Liver (tissue), 9 donors: ENCODE data around the gene ANKFY1. TPM values are rescaled to one million over a fixed set of nuclear protein-coding genes. Genes with fewer than 3 reads are reported as not detected.

Experiments
- DNase-seq: peaks from one replicate; pipeline ENCODE4 v3.0.0-alpha.2; 2017; ENCODE audit warnings: low spot score
- H3K27ac ChIP-seq, 2 donors: one replicate each; pipeline ENCODE4 v1.7.0; 2013; ENCODE audit warnings: inconsistent platforms in 2 of 2, low read length in 2 of 2, control low read depth in 1 of 2, low read depth in 1 of 2, mild to moderate bottlenecking in 1 of 2
- H3K27me3 ChIP-seq, 4 donors: one replicate each; pipeline versions ENCODE4 v1.6.1 to v1.7.0; 2013; ENCODE audit warnings: low read length in 3 of 4, inconsistent platforms in 1 of 4, mild to moderate bottlenecking in 1 of 4, moderate library complexity in 1 of 4; ENCODE audit not compliant: control insufficient read depth in 4 of 4, insufficient read depth in 4 of 4
- H3K36me3 ChIP-seq, 4 donors: one replicate each; pipeline versions ENCODE4 v1.6.1 to v1.7.0; 2013; ENCODE audit warnings: low read length in 3 of 4, mild to moderate bottlenecking in 3 of 4, low read depth in 1 of 4, moderate library complexity in 1 of 4; ENCODE audit not compliant: control insufficient read depth in 4 of 4, insufficient read depth in 3 of 4
- H3K4me1 ChIP-seq, 4 donors: one replicate each; pipeline versions ENCODE4 v1.6.1 to v1.7.0; 2013; ENCODE audit warnings: low read length in 3 of 4, mild to moderate bottlenecking in 3 of 4, moderate library complexity in 1 of 4; ENCODE audit not compliant: control insufficient read depth in 4 of 4, insufficient read depth in 4 of 4
- H3K4me3 ChIP-seq, 3 donors: one replicate each; pipeline versions ENCODE4 v1.6.1 to v1.7.0; 2013; ENCODE audit warnings: low read length in 3 of 3, control low read depth in 1 of 3, low read depth in 1 of 3, mild to moderate bottlenecking in 1 of 3
- H3K9ac ChIP-seq, 2 donors: one replicate each; pipeline ENCODE4 v1.7.0; 2013; ENCODE audit warnings: low read length in 2 of 2, mild to moderate bottlenecking in 2 of 2, moderate library complexity in 2 of 2, control low read depth in 1 of 2, low read depth in 1 of 2
- H3K9me3 ChIP-seq, 4 donors: one replicate each; pipeline versions ENCODE4 v1.6.1 to v1.7.0; 2013; ENCODE audit warnings: low read length in 3 of 4; ENCODE audit not compliant: control insufficient read depth in 4 of 4
- ATF3 ChIP-seq: IDR thresholded peaks from 2 replicates; pipeline ENCODE4 v1.6.1; 2016; ENCODE audit warnings: antibody characterized with exemption
- EGR1 ChIP-seq, 2 donors: IDR thresholded peaks; 2 replicates each; pipeline ENCODE4 v1.6.1; 2016 to 2018; ENCODE audit warnings: antibody characterized with exemption in 2 of 2, low read depth in 2 of 2
- FOXA1 ChIP-seq: IDR thresholded peaks from 2 replicates; pipeline ENCODE4 v1.6.1; 2016; ENCODE audit warnings: antibody characterized with exemption
- FOXA2 ChIP-seq: IDR thresholded peaks from 2 replicates; pipeline ENCODE4 v1.6.1; 2016; ENCODE audit warnings: antibody characterized with exemption
- GABPA ChIP-seq, 2 donors: IDR thresholded peaks in 1 of 2; conservative IDR thresholded peaks in 1 of 2; 2 replicates each; pipeline ENCODE4 v1.6.1; 2016; ENCODE audit warnings: antibody characterized with exemption in 2 of 2, mild to moderate bottlenecking in 1 of 2, moderate library complexity in 1 of 2
- HNF4G ChIP-seq: IDR thresholded peaks from 2 replicates; pipeline ENCODE4 v1.6.1; 2016; ENCODE audit warnings: antibody characterized with exemption
- JUND ChIP-seq, 2 donors: IDR thresholded peaks; 2 replicates each; pipeline ENCODE4 v1.6.1; 2016; ENCODE audit warnings: antibody characterized with exemption in 2 of 2
- MAX ChIP-seq: IDR thresholded peaks from 2 replicates; pipeline ENCODE4 v1.6.1; 2016; ENCODE audit warnings: antibody characterized with exemption
- RAD21 ChIP-seq, 2 donors: IDR thresholded peaks; 2 replicates each; pipeline ENCODE4 v1.6.1; 2016; ENCODE audit warnings: antibody characterized with exemption in 2 of 2, mild to moderate bottlenecking in 2 of 2
- REST ChIP-seq: IDR thresholded peaks from 2 replicates; pipeline ENCODE4 v1.6.1; 2016; ENCODE audit warnings: antibody characterized with exemption, mild to moderate bottlenecking
- RXRA ChIP-seq, 2 donors: IDR thresholded peaks; 2 replicates each; pipeline ENCODE4 v1.6.1; 2017 to 2018; ENCODE audit warnings: antibody characterized with exemption in 2 of 2, mild to moderate bottlenecking in 1 of 2
- TAF1 ChIP-seq: conservative IDR thresholded peaks from 2 replicates; pipeline ENCODE4 v1.6.1; 2016; ENCODE audit warnings: antibody characterized with exemption, mild to moderate bottlenecking
- WGBS: extraction: QIAGEN DNeasy Blood & Tissue Kit; methylation state at CpG from one replicate; pipeline ENCODE4 v1.1.7; 2013; 5-methylcytosine and 5-hydroxymethylcytosine counted together
- polyA plus RNA-seq, 2 donors: library from polyadenylated mRNA; stranded (reverse) in 1 of 2; unstranded in 1 of 2; fragments of 200-250 nt in 1 of 2; fragments of >200 nt in 1 of 2; fragmentation: Nextera tagmentation in 1 of 2; extraction: Ambion mirVana in 1 of 2; gene quantifications; one replicate each; pipeline versions ENCODE4 v1.2.1 to v1.2.3, GENCODE V29; 2013 to 2015
- total RNA-seq, 2 donors: library from RNA; depleted of rRNA; stranded (reverse); fragments of >200 nt; gene quantifications; one replicate each; pipeline ENCODE4 v1.2.3, GENCODE V29; 2014
- TF ChIP-seq, protein P1 (sequence below): fragments of 150-350 bp; IDR thresholded peaks from 2 replicates; pipeline ENCODE4 v1.5.1; 2017; ENCODE audit warnings: improper control_type of control experiment, low read depth, low read length; ENCODE audit not compliant: missing input control
- donor health status: healthy.
- donor health status: healthy.
- donor health status: healthy.
- donor health status: healthy.
- donor health status: healthy.

Gene ANKFY1
- total and polyA plus RNA-seq, 4 donors, result 6.8 to 38.6 (median 21.9) TPM

- TF ChIP-seq REST, result no peak
- TF ChIP-seq FOXA2, result no peak
- no peak for TF ChIP-seq MAX
- TF ChIP-seq TAF1, result no peak
These were observed 15.1 kb downstream of the ANKFY1 start (continued) for GRCh38 chr17:4248504-4249277.

DNA sequence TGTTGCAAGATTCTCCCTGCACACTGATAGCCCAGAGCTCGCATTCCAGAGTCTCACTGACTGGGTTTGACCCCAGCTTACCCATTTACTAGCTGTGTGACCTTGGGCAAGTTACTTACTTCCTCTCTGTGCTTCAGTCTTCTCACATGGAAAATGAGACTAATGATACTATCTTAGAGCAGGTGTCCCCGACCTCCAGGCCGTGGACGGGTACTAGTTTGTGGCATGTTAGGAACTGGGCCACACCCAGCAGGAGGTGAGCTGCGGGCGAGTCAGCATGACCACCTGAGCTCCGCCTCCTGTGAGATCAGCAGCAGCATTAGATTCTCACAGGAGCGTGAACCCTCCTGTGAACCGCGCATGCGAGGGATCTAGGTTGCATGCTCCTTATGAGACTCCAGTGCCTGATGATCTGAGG is 15.8 kb downstream of the ANKFY1 start:
- 75% methylated on average over 11 of the region's 11 CpGs for WGBS
- Histone ChIP-seq H3K36me3 (peaks cover 0 to 2% (median 0%) of the 10 kb centered on the region in 4 donors), H3K9me3 (no peaks in the 10 kb centered on the region), H3K9ac (no peak overlapping the region), H3K4me1 (peaks cover 0 to 23% (median 6%) of the 10 kb centered on the region in 4 donors), H3K4me3 (no peak overlapping the region), H3K27me3 (no peaks in the 10 kb centered on the region), H3K27ac (no peak overlapping the region)
- TF ChIP-seq HNF4G, result no peak
- no peak for DNase-seq

GRCh38 chr17:4247361-4247970 is 16.3 kb downstream of the ANKFY1 start:
- no peak for DNase-seq
- peaks cover 0 to 23% (median 6%) of the 10 kb centered on the region in 4 donors for H3K4me1 ChIP-seq
- H3K27me3 ChIP-seq, result no peaks in the 10 kb centered on the region
- H3K4me3 ChIP-seq, result no peak overlapping the region
- no peak overlapping the region for H3K9ac ChIP-seq
- H3K27ac ChIP-seq, result no peak overlapping the region
- no peak for TF ChIP-seq ATF3
- no peak for TF ChIP-seq EGR1 (IDR thresholded peaks at IDR 0.05; ENCODE audit: low read depth in 2 of 2)
- TF ChIP-seq FOXA2, result no peak
- TF ChIP-seq, protein P1, sequence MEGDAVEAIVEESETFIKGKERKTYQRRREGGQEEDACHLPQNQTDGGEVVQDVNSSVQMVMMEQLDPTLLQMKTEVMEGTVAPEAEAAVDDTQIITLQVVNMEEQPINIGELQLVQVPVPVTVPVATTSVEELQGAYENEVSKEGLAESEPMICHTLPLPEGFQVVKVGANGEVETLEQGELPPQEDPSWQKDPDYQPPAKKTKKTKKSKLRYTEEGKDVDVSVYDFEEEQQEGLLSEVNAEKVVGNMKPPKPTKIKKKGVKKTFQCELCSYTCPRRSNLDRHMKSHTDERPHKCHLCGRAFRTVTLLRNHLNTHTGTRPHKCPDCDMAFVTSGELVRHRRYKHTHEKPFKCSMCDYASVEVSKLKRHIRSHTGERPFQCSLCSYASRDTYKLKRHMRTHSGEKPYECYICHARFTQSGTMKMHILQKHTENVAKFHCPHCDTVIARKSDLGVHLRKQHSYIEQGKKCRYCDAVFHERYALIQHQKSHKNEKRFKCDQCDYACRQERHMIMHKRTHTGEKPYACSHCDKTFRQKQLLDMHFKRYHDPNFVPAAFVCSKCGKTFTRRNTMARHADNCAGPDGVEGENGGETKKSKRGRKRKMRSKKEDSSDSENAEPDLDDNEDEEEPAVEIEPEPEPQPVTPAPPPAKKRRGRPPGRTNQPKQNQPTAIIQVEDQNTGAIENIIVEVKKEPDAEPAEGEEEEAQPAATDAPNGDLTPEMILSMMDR, result no peak
- no peak for TF ChIP-seq RXRA (IDR thresholded peaks at IDR 0.05)
- no peak for TF ChIP-seq TAF1
- no peak for TF ChIP-seq HNF4G
- no peak for TF ChIP-seq JUND (IDR thresholded peaks at IDR 0.05)
- no peak for TF ChIP-seq GABPA (IDR thresholded peaks at IDR 0.05 in 1 of 2, conservative IDR thresholded peaks at IDR 0.05 in 1 of 2)
- TF ChIP-seq REST, result no peak
- TF ChIP-seq FOXA1, result no peak
- no peak for TF ChIP-seq RAD21 (IDR thresholded peaks at IDR 0.05)
- peaks cover 0 to 2% (median 0%) of the 10 kb centered on the region in 4 donors for H3K36me3 ChIP-seq
- no peaks in the 10 kb centered on the region for H3K9me3 ChIP-seq
- WGBS, result 70% methylated on average over 5 of the region's 5 CpGs
